ENCODE data around the gene ECHDC1.
"Not testable (repeated sequence)": the region's sequence is repeated elsewhere in the genome, so short reads cannot be mapped to it uniquely, and the experiment has no call there.

The ECHDC1 gene, protein sequence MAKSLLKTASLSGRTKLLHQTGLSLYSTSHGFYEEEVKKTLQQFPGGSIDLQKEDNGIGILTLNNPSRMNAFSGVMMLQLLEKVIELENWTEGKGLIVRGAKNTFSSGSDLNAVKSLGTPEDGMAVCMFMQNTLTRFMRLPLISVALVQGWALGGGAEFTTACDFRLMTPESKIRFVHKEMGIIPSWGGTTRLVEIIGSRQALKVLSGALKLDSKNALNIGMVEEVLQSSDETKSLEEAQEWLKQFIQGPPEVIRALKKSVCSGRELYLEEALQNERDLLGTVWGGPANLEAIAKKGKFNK

DNA sequence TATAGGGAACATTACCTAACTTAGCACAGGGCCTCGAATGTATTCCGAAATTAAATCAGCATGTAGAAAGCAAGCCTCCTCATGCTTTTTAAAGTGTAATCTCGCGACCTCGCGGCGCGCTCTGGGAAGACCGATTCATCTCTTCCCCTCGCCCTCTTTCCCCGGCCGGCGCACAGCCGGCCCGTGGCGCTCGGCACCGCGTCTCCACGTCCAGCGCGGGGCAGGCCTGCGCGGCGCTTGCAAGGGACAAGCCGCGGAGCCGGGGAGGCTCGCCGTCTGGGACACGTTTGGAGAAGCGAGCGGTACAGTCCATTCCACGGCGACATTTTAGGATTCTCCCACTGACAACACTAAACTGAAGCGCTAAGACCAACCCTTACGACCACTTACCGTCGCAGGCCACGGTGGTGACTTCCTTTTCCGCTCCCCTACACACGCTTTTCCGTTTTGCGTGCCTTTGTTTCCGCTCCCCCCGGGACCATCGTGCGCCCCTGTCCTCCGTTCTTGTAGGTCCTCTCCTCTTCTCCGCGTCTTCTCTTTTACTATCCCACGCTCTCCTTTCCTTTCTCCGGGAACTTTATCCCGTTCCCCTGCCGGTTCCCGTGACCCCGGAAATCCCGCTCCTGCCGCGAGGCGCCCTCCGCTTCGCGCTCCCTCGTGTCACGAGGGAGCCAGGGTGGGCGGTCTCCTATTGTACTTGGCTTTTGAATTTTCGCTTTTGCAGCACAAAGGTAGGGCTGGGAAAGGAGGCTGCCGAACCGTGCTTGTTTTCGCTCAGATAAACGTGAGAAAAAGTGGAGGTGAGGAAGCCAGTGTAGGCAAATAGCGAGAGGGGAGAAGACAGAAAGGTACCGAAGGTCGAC, at the start of gene ECHDC1:
TSS of gene ECHDC1 (minus strand) at position 664 of the 863 bp plus-strand sequence. CDS start 12,581 bp downstream, outside the sequence.
- no peak for FAIRE-seq

DNA sequence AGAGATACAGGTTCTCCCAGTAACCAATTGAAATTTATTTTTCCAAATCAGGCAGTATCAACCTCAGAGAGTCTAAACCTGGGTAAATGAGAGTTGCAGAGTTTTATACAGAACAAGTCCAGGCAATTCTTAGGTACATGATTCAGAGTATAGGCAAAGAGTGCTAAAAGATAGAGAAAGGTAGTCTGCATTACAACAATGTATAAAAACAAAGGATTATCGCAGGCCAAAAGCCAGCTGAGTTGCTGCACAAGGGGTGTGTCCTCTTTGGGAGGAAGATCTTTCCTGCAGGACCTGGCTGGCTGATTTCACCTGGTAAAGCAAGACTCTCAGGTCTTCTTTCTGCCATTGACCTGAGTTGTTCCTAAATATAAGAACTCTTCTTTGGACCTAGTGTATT, 48.9 kb upstream of the ECHDC1 start:
- DNase-seq (ENCODE audit: low spot score): no peak
- no peak for FAIRE-seq

More for the DNA sequence above, at the start of gene ECHDC1:
- DNase-seq (ENCODE audit: low spot score): peak; percentile 43

DNA sequence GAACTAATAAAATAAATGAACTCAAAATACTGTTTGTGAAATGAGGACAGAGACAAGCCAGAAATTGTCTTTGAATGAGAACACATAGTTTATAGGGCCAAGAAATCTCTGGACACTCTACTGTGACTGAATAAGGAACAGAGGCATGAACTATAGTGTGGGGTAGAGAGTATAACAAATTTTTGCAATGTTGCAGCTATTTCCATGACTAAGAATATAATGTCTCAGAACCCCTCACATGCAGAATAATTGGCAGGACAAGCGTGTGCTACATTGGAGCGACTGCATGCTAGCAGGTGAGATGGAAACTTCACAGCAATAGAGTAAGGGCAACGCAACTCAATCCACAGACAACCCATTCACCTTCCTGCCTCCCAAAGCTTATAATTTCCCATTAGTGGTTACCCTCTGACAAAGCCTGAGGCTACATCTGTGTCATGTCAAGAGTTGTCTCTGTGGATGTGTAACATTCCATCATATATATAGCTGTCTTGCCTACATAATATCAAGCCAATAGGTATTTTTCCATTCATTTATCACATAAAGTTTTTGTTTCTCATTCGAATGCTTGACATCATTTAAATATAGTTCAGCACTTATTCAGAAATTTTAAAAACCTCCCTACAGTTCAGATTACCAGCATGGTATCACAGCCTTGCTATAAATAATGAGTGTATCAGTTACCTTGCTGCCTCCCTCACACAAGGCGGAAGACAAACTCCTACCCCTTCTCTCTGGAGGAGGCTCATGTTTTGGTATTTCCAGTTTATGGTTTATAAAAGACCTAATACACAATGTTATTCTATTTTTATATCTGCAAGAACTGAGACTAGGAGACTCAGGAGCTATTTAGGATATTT, 47.9 kb upstream of the ECHDC1 start:
- FAIRE-seq: no peak
- no peak for DNase-seq (ENCODE audit: low spot score)

DNA sequence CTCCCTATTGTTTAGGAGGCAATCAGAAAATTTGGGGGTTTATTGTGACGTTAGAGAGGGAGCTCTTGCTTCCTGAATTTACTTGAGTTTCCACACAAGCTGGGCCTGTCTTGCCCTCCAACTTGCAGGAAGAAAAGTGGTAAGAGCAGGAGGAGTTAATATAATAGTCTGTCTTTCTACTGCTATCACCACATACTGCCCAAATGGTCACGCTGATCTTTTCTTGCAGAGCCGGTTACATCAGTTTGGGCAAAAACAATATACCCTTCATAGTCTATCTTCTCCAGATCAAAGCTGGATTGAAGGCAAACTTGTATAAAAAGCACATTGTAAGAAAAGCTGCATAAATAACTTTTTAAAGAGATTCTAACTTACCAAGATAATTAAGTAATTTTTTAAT, 46.3 kb upstream of the ECHDC1 start:
- DNase-seq (ENCODE audit: low spot score): no peak
- no peak for FAIRE-seq

DNA sequence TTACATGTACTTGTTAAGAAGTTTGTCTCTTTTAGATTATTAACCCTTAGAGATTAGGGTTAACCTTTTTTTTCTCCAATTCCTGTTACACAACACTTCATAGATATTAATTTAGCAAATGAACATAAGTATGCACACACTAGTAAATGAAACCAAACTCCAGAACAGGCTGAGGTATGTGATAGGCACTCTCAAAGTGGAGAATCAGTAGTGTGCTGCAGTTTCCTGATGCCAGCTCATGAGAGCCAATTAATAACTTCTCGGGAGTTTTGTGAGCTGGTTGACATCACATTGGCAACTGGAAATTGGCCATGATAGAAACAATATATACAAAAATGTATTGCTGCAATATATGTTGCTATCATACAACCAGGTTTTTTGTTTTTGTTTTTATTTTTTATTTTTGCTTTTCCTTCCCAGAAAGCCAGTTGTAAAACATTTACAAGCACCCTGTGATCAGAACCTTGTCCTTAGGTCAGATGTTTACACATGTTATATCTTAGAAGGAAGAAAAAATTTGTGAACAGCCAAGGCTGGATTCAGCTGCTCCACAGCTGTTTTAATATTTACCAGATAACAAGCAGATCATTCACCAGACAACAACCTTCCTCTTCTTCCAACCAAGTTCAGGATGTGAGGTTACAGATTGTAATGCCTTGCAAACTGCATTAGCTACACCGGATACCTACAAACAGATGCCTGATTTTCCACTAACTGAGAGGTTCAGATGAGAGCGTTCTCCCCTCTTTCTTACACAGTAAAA, 42.4 kb upstream of the ECHDC1 start:
- FAIRE-seq: no peak

DNA sequence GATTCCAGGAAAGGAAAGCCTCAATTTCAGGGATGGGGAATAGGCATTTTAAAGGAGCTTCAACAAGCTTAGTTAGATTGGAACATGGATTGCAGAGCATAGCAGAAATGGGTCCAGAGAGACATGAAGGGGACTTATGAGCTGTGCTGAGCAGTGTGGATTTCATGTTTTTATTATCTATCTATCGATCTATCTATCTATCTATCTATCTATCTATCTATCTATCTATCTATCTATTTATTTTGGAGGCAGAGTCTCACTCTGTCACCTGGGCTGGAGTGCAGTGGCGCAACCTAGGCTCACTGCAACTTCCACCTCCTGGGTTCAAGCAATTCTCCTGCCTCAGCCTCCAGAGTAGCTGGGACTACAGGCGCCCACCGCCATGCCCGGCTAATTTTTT, 41.4 kb upstream of the ECHDC1 start:
- DNase-seq (ENCODE audit: low spot score); FAIRE-seq: not testable (repeated sequence)

More for the DNA sequence above, 42.4 kb upstream of the ECHDC1 start:
- DNase-seq (ENCODE audit: low spot score): no peak

DNA sequence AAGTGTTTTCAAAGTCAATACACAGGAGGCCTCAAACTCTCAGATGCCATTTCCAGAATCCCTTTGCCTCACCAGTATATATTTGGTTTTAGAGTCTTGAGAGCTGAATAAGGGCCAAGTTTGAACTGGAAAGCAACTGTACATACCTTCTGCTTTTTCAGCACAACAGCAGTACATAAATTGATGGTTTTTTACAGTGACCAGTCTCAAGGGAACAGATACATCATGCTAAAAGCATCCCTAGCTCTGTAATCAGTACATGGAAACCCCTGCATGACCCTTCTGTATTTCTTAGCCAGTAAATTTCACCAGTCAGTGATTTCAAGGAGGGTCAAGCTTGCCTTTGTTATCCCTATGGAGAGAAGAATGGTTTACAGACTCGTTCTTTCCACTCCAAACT, 40.6 kb upstream of the ECHDC1 start:
- DNase-seq (ENCODE audit: low spot score) (no peak), FAIRE-seq (no peak)

DNA sequence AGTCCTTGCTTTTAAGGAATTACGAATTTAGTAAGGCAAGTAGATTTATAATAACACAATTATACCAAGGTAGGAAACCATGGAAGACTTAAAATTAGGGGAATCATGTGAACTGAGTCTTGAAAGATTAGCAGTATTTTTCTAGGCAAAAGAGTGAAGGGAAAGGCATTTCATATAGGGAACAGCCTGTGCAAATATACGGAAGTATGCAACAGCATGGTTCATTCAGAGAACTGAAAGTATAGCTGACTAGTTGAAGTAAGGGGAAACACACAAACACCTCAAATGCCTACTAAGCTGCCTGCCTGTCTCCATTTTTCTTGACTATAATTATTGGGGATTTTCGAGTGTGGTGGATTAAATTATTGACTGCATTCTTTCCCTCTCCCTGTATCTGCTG, 39.0 kb upstream of the ECHDC1 start:
- no peak for FAIRE-seq

DNA sequence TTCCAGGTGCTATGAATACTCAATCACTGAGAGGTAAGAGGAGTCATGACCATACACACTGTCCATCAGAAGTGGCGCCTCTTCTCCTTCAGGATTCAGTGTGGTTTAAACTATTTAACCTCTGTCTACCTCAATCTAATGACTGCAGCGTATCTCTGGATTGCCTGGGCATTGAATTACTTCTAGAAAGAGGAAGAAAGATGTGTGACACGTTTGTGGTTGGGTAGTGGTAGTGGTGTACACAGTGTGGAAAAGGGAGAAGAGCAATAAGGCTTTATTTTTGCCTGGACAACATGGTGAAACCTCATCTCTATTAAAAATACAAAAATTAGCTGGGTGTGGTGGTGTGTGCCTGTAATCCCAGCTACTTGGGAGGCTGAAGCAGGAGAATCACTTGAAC, 38.0 kb upstream of the ECHDC1 start:
- DNase-seq (ENCODE audit: low spot score) (no peak), FAIRE-seq (no peak)

More for the DNA sequence above, 39.0 kb upstream of the ECHDC1 start:
- no peak for DNase-seq (ENCODE audit: low spot score)

DNA sequence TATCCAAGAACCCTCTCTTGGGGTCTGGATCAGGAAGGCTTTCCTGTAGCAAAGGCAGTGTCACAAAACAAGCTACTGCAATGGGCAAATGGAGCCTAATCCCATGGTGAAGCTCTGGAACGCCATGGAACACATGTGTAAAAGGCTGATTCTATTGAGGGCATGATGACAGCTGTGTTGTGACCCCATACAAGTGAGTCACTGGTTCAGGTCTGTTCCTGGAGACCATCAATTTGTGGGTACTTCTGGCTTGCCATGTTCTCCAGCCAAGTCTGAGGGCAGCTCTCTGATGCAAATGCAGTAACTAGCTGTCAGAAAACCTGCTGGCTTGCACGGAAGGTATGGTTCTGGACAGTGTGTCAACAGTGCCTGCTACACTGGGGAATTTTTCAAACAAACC, 33.3 kb upstream of the ECHDC1 start:
- no peak for FAIRE-seq
- no peak for DNase-seq (ENCODE audit: low spot score)

DNA sequence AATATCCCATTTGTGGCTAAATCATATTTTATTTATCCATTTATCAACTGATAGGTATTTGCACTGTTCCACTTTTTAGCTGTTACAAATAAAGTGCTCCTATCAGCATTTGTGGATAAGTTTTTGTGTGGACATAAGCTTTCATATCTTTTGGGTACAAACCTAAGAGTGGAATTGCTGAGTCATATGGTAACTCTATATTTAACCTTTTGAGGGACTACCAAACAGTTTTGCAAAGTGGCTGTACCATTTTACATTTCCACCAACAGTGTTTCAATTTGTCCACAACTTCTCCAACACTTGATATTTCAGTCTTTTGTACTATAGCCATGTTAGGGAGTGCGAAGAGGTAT, 23.6 kb upstream of the ECHDC1 start:
- FAIRE-seq (no peak), DNase-seq (ENCODE audit: low spot score) (no peak)

DNA sequence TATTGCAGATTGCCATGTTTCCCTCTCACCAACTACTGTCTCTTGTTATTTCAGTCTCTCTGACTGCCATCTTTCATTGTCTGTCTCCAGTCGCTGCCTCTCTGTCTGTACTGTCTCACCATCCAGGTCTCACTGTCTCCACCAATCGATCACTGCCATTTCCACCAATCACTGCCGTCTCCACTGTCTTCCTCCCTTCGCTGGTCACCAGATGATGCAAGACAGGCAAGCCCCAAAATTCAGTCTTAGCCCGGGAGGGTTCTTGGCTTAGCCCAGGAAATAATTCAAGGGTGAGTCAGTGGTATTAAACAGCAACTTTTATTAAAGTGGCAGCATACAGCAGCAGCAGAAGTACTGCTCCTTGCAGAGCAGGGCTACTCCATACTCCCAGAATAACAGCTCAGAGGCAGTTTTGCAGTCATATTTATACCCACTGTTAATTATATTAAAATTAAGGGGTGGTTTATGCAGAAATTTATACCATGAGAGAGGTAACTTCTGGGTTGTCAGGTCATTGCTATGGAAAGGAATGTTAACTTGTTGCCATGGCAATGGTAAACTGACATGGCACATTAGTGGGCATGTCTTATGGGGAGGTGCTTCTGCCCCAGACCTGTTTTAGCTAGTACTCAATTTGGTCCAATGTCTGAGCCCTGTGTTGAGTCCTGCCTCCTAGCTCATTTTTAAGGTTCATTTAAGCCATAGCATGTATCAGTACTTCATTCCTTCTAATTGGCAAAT, 23.0 kb upstream of the ECHDC1 start:
- peak; percentile 96 for DNase-seq (ENCODE audit: low spot score)
- FAIRE-seq: peak; percentile 94

DNA sequence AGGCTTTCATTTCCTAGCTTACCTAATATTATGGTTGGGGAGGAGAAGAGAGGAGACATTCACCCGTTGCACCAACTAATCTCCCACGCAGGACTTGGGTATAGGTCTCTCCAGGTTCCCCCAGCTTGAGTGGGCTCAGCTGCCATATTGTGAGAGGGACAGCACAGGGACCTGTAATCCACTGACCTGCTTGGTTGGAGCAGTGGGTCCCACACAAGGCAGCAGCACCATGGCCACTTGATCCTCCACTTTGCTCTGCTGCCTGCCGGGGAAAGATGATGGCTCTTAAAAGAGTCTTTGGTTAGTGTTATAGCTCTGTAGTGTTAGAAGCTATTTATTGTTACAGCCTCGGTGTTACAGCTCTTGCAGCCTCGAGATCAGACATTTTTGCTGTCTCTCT, 22.5 kb upstream of the ECHDC1 start:
- FAIRE-seq (no peak), DNase-seq (ENCODE audit: low spot score) (no peak)

DNA sequence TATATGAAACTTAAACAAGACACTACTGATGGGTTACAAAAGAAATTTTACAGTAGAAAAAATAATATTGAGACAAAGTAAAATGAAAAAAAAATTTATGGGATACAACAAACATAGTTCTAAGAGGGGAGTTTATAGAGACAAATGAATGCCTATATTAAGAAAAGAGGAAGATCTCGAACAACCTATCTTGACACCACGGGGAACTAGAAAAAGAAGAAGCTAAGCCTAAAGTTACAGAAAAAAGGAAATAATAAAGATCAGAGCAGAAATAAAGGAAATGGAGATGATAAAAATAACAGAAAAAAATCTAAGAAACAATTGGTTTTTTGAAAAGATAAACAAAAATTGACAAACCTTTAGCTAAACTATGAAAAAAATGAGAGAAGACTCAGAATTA, 9.1 kb upstream of the ECHDC1 start:
- DNase-seq (ENCODE audit: low spot score): no peak

DNA sequence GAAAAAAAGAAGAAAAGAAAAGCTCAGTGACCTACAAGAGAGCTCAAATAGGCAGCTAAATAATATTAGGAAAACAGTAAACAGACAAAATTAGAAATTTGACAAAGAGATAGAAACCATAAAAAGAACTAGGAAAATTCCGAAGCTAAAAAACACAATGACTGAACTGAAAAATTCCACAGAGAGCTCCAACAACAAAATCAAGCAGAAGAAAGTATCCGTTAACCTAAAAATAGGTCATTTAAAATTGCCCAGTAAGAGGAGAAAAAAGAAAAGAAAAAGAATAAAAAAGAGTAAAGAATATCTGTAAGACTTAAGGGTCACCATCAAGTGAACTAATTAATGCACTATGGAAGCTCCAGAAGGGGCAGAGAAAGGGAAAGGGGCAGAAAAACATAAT, 6.6 kb upstream of the ECHDC1 start:
- FAIRE-seq: no peak
- DNase-seq (ENCODE audit: low spot score): no peak

More for the DNA sequence above, 9.1 kb upstream of the ECHDC1 start:
- FAIRE-seq: no peak

DNA sequence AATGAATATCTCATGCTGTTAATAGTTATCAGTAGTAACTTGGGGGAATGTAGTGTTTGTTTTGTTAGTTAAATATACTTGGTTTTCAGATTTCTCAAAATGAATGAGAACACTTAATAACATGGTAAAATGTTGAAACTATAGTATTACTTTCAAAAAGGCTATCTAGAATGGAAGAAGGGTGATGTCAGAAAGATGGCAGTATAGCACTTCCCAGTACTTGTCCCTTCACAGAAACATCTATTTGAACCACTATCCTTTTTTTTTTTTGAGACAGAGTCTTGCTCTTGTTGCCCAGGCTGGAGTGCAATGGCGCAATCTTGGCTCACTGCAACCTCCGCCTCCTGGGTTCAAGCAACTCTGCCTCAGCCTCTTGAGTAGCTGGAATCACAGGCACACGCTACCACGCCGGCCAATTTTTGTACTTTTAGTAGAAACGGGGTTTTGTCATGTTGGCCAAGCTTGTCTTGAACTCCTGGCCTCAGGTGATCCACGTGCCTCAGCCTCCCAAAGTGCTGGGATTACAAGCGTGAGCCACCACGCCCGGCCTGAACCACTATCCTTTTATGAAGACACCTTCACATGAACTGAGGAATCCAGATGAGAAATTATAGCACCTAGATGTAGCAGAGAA, 4.7 kb upstream of the ECHDC1 start:
- DNase-seq (ENCODE audit: low spot score) (no peak), FAIRE-seq (no peak)

DNA sequence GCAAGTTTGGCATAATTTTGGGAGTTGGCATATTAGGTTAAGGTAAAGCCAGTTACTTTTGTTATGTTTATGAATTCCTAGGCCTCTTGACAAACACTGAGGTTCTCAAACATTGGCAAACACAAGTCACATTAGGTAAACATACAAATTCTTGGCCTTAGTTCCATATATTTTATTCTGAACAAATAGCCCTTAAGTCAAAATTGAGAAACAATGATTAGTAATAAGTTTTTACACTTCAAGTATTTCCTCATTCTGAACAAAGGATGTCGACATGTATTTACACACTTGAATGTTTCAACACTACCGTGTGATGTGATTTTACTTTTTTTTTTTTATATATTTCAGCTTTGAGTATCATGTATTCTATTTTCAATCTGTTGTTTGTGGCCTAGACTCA, 3.8 kb upstream of the ECHDC1 start:
- DNase-seq (ENCODE audit: low spot score) (no peak), FAIRE-seq (no peak)

DNA sequence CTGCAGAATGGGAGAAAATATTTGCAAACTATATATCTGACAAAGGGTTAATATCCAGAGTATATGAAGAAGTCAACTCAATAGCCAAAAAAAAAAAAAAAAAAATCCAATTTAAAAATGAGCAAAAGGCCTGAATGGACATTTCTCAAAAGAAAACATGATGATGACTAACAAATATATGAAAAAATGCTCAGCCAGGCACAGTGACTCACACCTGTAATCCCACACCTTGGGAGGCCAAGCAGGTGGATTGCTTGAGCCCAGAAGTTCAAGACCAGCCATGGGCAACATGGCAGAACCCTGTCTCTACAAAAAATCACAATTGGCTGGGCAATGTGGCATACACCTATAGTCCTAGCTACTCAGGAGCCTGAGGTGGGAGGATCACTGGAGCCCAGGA, 2.1 kb upstream of the ECHDC1 start:
- FAIRE-seq: no peak
- DNase-seq (ENCODE audit: low spot score): no peak

DNA sequence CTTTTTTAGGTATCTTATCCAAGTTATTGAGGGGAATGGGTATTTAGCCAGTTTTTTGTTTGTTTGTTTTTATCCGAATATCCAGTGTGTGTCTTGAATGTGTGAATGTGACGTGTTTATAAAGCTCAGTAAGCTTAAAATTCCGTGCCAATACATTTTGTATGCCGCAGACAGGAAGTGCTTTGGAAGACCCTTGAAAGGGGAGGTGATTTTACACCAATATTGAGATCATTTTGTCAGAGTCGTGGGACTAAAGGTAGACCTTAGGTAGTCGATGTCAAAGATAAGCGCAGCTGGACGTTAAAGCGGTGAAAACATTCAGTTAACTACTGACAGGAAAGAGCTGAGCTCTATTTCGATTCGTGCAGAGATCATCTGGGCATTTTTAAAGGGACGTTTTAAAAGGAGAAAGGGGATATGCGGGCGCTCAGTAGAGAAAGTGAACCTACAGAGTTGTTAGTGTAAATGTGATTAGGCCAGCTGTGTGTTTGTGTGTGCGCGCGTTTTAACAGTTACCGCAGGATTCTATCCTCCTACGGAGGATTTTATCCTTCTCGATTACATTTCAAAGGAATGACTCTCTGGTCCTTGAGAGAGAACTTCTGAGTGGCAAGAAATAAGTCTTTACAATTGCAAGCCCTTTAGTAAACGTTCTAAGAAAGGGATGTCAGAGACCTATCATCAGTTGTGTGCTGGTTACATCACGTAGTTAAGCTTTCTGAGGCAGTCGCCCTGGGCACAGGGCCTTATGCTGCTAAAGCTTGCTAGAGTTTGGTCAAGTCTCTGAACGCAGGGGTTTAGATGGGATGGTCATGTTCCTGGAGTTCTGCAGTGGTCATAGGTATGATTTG, 625 bp upstream of the ECHDC1 start:
- FAIRE-seq (no peak), DNase-seq (ENCODE audit: low spot score) (no peak)
